PC-3 (cell line): ENCODE results near the gene CES2. TPM values are rescaled to one million over a fixed set of nuclear protein-coding genes. Genes with fewer than 3 reads are reported as not detected.

ENCODE experiments used
- ATAC-seq: fragments of 200-7000 bp; cut with Tn5 transposase; 2 replicates; pipeline ENCODE4 v1.9.1; 2020; ENCODE audit warnings: mild to moderate bottlenecking, moderate library complexity
- BruUV-seq: library from RNA; stranded (reverse); fragments of 400-500 nt; replicated peaks from 2 replicates; lab custom pipeline; 2021; lab: Mats Ljungman, UMichigan
- CTCF ChIA-PET: fragments of 300-600 bp; sonication (Branson Sonifier 250); formaldehyde crosslinking; loops from one replicate; lab custom pipeline; 2022; ENCODE audit warnings: antibody characterized with exemption; lab: Charles Lee
- POLR2A ChIA-PET: fragments of 300-600 bp; sonication (Branson Sonifier 250); formaldehyde crosslinking; loops from one replicate; lab custom pipeline; 2022; ENCODE audit warnings: antibody characterized with exemption; ENCODE audit not compliant: unreplicated experiment; lab: Charles Lee
- DNase-seq: peaks from one replicate; pipeline ENCODE4 v3.0.0-alpha.2; 2015
- H2AFZ ChIP-seq: fragments of 300-600 bp; sonication (generic); 2 replicates; pipeline ENCODE4 v1.6.0; 2016; ENCODE audit warnings: antibody characterized with exemption, low read length
- H3F3A ChIP-seq: fragments of 300-600 bp; sonication (generic); one replicate; pipeline ENCODE4 v1.6.0; 2017; ENCODE audit warnings: antibody characterized with exemption, low read length, control low read depth, mild to moderate bottlenecking; ENCODE audit not compliant: unreplicated experiment
- H3K27ac ChIP-seq: fragments of 300-600 bp; sonication (generic); 2 replicates; pipeline ENCODE4 v1.5.1; 2016; ENCODE audit warnings: mild to moderate bottlenecking, low read length
- H3K27me3 ChIP-seq: fragments of 300-600 bp; sonication (generic); 2 replicates; pipeline ENCODE4 v1.6.1; 2016; ENCODE audit warnings: low read length, mixed read lengths
- H3K36me3 ChIP-seq: fragments of 300-600 bp; sonication (generic); 2 replicates; pipeline ENCODE4 v1.6.1; 2016; ENCODE audit warnings: low read depth, mixed run types, low read length, mixed read lengths
- H3K4me1 ChIP-seq: fragments of 300-600 bp; sonication (generic); 2 replicates; pipeline ENCODE4 v1.5.1; 2016; ENCODE audit warnings: low read length; ENCODE audit not compliant: insufficient read depth
- H3K4me2 ChIP-seq: fragments of 300-600 bp; sonication (generic); 2 replicates; pipeline ENCODE4 v1.6.0; 2016; ENCODE audit warnings: low read length
- H3K4me3 ChIP-seq: fragments of 300-600 bp; sonication (generic); 2 replicates; pipeline ENCODE4 v1.5.1; 2016; ENCODE audit warnings: mild to moderate bottlenecking, low read length, mixed read lengths
- H3K79me2 ChIP-seq: fragments of 300-600 bp; sonication (generic); 2 replicates; pipeline ENCODE4 v1.6.1; 2017; ENCODE audit warnings: low read length, mixed read lengths
- H3K9ac ChIP-seq: fragments of 300-600 bp; sonication (generic); 2 replicates; pipeline ENCODE4 v1.6.0; 2016; ENCODE audit warnings: mild to moderate bottlenecking, low read length
- H3K9me2 ChIP-seq: fragments of 300-600 bp; sonication (generic); replicated peaks from 2 replicates; pipeline ENCODE4 v1.6.1; 2016; ENCODE audit warnings: mixed run types, low read length, mixed read lengths
- H3K9me3 ChIP-seq: fragments of 300-600 bp; sonication (generic); 2 replicates; pipeline ENCODE4 v1.6.1; 2016; ENCODE audit warnings: low read length, mixed read lengths
- H4K20me1 ChIP-seq: fragments of 300-600 bp; sonication (generic); 2 replicates; pipeline ENCODE4 v1.6.1; 2016; ENCODE audit warnings: low read length, mixed read lengths
- EZH2 ChIP-seq: fragments of 300-600 bp; sonication (generic); IDR thresholded peaks from one replicate; pipeline ENCODE4 v1.6.1; 2017; ENCODE audit warnings: antibody characterized with exemption, mild to moderate bottlenecking, low read length; ENCODE audit not compliant: unreplicated experiment
- EZH2phosphoT487 ChIP-seq: fragments of 300-600 bp; sonication (generic); IDR thresholded peaks from 2 replicates; pipeline ENCODE4 v1.6.1; 2018; ENCODE audit warnings: mild to moderate bottlenecking, antibody characterized with exemption, low read length, borderline replicate concordance
- intact Hi-C: fragments of 100-400 bp; cut with micrococcal nuclease; formaldehyde crosslinking; loops from 2 replicates; pipeline ENCODE4 v1.9.0; 2023
- total RNA-seq: library from RNA; depleted of rRNA; stranded (reverse); fragments of >200 nt; gene quantifications from 2 replicates; pipeline ENCODE4 v1.2.3, GENCODE V29; 2014
- TF ChIP-seq, protein P1 (sequence below): fragments of 300-600 bp; sonication (generic); conservative IDR thresholded peaks from 2 replicates; pipeline ENCODE4 v1.5.1; 2017; ENCODE audit warnings: antibody characterized with exemption, low read depth, mild to moderate bottlenecking, low read length

Gene CES2
- total RNA-seq, 1 experiment from 2014 or later = 15.8 TPM

DNA sequence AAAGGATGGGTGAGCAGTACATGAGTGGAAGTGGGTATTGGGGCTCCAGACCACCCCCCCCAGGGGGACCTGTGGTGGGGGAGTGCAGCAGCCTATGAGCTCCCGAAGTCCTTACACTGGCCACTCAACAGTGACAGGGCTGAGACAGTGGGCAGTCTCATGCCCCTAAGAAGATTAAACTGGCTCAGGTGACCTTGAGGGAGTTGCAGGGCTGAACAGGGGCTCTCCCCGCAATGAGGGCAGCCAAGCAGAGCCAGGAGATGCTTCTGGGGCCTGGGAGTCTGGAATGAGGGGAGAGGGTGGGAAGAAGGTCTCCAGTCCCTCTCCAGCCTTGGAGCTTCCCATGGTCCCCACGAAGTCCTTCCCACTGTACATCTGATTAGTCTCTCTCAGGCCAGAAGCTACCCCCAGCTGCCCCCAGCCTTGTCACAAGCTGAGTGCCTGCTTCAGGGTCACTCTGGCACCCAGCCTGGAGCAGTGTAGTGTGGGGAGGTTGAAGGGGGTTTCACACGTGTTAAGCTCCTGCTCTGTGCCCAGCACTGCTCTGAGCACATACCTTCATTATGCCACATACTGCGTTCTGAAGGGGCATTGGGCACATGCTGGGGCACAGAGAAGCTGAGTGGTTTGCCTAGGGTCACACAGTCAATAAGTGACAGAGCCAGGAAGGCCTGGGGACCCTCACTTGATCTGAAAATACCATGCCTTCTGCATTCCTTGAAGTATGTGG, 15.6 kb upstream of the CES2 start:
- H3K9ac ChIP-seq = no peak overlapping the region
- POLR2A ChIA-PET = no interaction called here
- no peak for TF ChIP-seq EZH2phosphoT487
- TF ChIP-seq EZH2 = no peak
- TF ChIP-seq, protein P1, sequence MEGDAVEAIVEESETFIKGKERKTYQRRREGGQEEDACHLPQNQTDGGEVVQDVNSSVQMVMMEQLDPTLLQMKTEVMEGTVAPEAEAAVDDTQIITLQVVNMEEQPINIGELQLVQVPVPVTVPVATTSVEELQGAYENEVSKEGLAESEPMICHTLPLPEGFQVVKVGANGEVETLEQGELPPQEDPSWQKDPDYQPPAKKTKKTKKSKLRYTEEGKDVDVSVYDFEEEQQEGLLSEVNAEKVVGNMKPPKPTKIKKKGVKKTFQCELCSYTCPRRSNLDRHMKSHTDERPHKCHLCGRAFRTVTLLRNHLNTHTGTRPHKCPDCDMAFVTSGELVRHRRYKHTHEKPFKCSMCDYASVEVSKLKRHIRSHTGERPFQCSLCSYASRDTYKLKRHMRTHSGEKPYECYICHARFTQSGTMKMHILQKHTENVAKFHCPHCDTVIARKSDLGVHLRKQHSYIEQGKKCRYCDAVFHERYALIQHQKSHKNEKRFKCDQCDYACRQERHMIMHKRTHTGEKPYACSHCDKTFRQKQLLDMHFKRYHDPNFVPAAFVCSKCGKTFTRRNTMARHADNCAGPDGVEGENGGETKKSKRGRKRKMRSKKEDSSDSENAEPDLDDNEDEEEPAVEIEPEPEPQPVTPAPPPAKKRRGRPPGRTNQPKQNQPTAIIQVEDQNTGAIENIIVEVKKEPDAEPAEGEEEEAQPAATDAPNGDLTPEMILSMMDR = no peak
- no peak overlapping the region for H2AFZ ChIP-seq
- no peaks in the 10 kb centered on the region for H4K20me1 ChIP-seq
- H3K27me3 ChIP-seq = peaks cover 2% of the 10 kb centered on the region; the same call in 1 of the 2 replicates
- no TSS peak for BruUV-seq
- ATAC-seq (no peak), DNase-seq (no peak)
- intact Hi-C loops = no loop called here
- H3K9me3 ChIP-seq = no peaks in the 10 kb centered on the region
- H3K4me2 ChIP-seq = no peak overlapping the region
- no peaks in the 10 kb centered on the region for H3F3A ChIP-seq
- no peak overlapping the region for H3K4me3 ChIP-seq
- no peak overlapping the region for H3K27ac ChIP-seq
- H3K36me3 ChIP-seq = no peaks in the 10 kb centered on the region
- H3K9me2 ChIP-seq = no peaks in the 10 kb centered on the region
- H3K4me1 ChIP-seq = no peaks in the 10 kb centered on the region
- H3K79me2 ChIP-seq = no peaks in the 10 kb centered on the region
- CTCF ChIA-PET = no interaction called here

DNA sequence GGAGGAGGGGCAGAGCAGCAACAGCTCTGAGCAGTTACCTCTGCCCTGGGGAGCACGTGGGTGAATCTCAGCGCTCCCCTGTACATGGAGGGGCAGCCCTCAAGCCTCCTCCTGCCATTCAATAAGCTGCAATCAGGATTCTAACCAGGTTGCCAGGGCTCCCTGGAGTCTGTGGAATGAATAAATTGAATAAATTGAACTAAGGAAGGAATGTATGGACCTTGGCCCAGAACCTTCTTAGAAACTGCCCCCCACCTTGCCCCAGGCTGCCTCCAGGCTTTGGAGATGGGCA, 15.1 kb upstream of the CES2 start:
- CTCF ChIA-PET = no interaction called here
- TF ChIP-seq EZH2 (no peak), EZH2phosphoT487 (no peak)
- TF ChIP-seq, protein P1 = no peak

DNA sequence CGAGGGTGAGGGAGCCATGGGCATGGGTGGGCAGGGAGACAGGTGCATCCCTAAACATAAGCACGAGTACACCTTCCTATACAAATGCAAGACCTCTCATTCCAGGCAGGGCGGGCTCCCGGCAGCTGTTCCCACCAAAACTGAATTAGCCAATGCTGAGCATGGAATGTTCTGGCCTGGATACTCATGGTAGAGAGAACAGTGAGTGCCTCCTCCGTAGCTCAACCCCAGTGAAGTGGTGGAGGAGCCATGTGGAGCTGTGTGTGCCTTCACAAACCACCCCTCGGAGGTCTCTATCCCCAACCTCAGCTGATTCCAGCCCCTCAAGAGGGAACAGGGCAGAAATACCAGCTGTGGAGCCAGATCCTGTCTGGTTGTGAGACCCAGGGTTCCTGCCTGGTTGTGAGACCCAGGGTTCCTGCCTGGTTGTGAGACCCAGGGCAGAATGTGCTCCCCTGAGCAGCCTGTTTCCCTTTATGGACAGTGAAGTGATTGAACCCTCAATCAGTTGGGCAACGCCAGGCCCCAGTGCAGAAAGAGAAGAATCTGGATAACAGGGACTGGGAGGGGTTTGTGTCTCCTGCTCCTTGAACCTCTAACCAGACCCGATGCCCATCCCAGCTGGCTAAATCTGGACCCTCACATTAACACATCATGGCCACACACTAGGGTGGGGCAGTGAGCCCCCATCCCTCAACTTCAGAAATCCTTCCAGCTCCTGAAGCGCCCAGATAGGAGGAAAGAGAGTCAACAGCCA, 14.2 kb upstream of the CES2 start:
- no peak overlapping the region for H3K27ac ChIP-seq
- TF ChIP-seq, protein P1 = no peak
- no peak for TF ChIP-seq EZH2
- TF ChIP-seq EZH2phosphoT487 = no peak
- ChIA-PET CTCF (no interaction called here), POLR2A (no interaction called here)
- no peaks in the 10 kb centered on the region for H3K9me2 ChIP-seq
- H3F3A ChIP-seq = no peaks in the 10 kb centered on the region
- no peaks in the 10 kb centered on the region for H4K20me1 ChIP-seq
- no TSS peak for BruUV-seq
- no peaks in the 10 kb centered on the region for H3K4me1 ChIP-seq
- no peak overlapping the region for H3K4me3 ChIP-seq
- no peaks in the 10 kb centered on the region for H3K36me3 ChIP-seq
- ATAC-seq = no peak
- no peaks in the 10 kb centered on the region for H3K79me2 ChIP-seq
- peaks cover 13% of the 10 kb centered on the region for H3K27me3 ChIP-seq
- no peak for DNase-seq
- H3K4me2 ChIP-seq = no peak overlapping the region
- no peak overlapping the region for H3K9ac ChIP-seq
- intact Hi-C loops = no loop called here
- no peak overlapping the region for H2AFZ ChIP-seq
- H3K9me3 ChIP-seq = no peaks in the 10 kb centered on the region

More for the DNA sequence above, 15.1 kb upstream of the CES2 start:
- H3F3A ChIP-seq = no peaks in the 10 kb centered on the region
- H3K4me3 ChIP-seq = no peak overlapping the region
- H3K9me2 ChIP-seq = no peaks in the 10 kb centered on the region
- intact Hi-C loops = no loop called here
- H3K9me3 ChIP-seq = no peaks in the 10 kb centered on the region
- no peaks in the 10 kb centered on the region for H3K36me3 ChIP-seq
- no peak overlapping the region for H3K4me2 ChIP-seq
- DNase-seq (no peak), ATAC-seq (no peak)
- no peaks in the 10 kb centered on the region for H3K79me2 ChIP-seq
- H3K27me3 ChIP-seq = peaks cover 6% of the 10 kb centered on the region
- H3K9ac ChIP-seq = no peak overlapping the region
- POLR2A ChIA-PET = no interaction called here
- BruUV-seq = no TSS peak
- H2AFZ ChIP-seq = no peak overlapping the region
- H4K20me1 ChIP-seq = no peaks in the 10 kb centered on the region
- H3K4me1 ChIP-seq = no peaks in the 10 kb centered on the region
- H3K27ac ChIP-seq = no peak overlapping the region
